Ovary (tissue), 9 donors: ENCODE data around the gene TADA2A. TPM values are rescaled to one million over a fixed set of nuclear protein-coding genes. Genes with fewer than 3 reads are reported as not detected.

Experiments
- DNase-seq, 5 donors: peaks; one replicate each; pipeline ENCODE4 v3.0.0-alpha.2; 2019 to 2020
- H3K27ac ChIP-seq, 2 donors: fragments of 200-600 bp; one replicate each; pipeline versions ENCODE4 v1.5.1 to v1.8.0; 2019 to 2022
- H3K27me3 ChIP-seq: fragments of 200-600 bp; one replicate; pipeline ENCODE4 v1.8.0; 2022
- H3K36me3 ChIP-seq: fragments of 200-600 bp; sonication (generic); one replicate; pipeline ENCODE4 v1.5.1; 2019
- H3K4me1 ChIP-seq: one replicate; pipeline ENCODE4 v1.8.1; 2013; ENCODE audit warnings: mild to moderate bottlenecking, moderate library complexity; ENCODE audit not compliant: insufficient read depth
- H3K4me3 ChIP-seq: fragments of 200-600 bp; sonication (generic); one replicate; pipeline ENCODE4 v1.5.1; 2017
- H3K9me3 ChIP-seq, 2 donors: fragments of 200-600 bp in 1 of 2; sonication (generic) in 1 of 2; one replicate each; pipeline versions ENCODE4 v1.5.1 to v1.8.1; 2013 to 2019; ENCODE audit warnings: mild to moderate bottlenecking in 1 of 2, moderate library complexity in 1 of 2
- EP300 ChIP-seq: sonication (generic); formaldehyde crosslinking; IDR thresholded peaks from one replicate; pipeline ENCODE4 v1.6.1; 2017; ENCODE audit warnings: antibody characterized with exemption
- POLR2A ChIP-seq: fragments of 450-650 bp; IDR thresholded peaks from one replicate; pipeline ENCODE4 v1.6.1; 2017; ENCODE audit warnings: antibody characterized with exemption, mild to moderate bottlenecking, moderate library complexity
- whole genome bisulfite sequencing, 3 donors: extraction: QIAGEN DNeasy Blood & Tissue Kit in 1 of 3; methylation state at CpG; one replicate each; pipeline versions ENCODE4 v1.1.5 to v1.1.7; 2013 to 2017; 5-methylcytosine and 5-hydroxymethylcytosine counted together
- intact Hi-C, 4 donors: fragments of 100-400 bp; cut with DNase I; formaldehyde crosslinking; loops; one replicate each; pipeline versions ENCODE4 v1.11.0 to v1.15.1; 2022 to 2023
- polyA plus RNA-seq, 2 donors: library from polyadenylated mRNA; stranded (reverse); fragments of 200-250 nt in 1 of 2; fragments of 350-450 nt in 1 of 2; fragmentation: Illumina TruSeq in 1 of 2; extraction: RNeasy Lipid Tissue Mini Kit (QIAGEN cat#74804) in 1 of 2; gene quantifications; one replicate each; pipeline ENCODE4 v1.2.3, GENCODE V29; 2013 to 2014
- total RNA-seq, 7 donors: library from RNA; depleted of rRNA in 2 of 7; stranded (reverse); fragments of >200 nt in 2 of 7; fragmentation: NEBNext Ultra II Directional in 3 of 7; extraction: Animal tissue kit (Norgen Biotek cat#: 25700) in 3 of 7; gene quantifications; one replicate each; pipeline versions ENCODE4 v1.1.0 to v1.2.4, GENCODE V29; 2016 to 2023
- TF ChIP-seq, protein P1 (sequence below), 3 donors: fragments of 450-650 bp in 2 of 3; fragments of 200-600 bp in 1 of 3; IDR thresholded peaks; one replicate each; pipeline versions ENCODE4 v1.5.1 to v1.8.0; 2016 to 2022; ENCODE audit warnings: antibody characterized with exemption in 3 of 3, mild to moderate bottlenecking in 1 of 3
- donor health status: DM: no; HTN: no; CAD: no; lungs with moderate emphysema.
- donor health status: DM: no; HTN: no; CAD: no.
- donor health status: Bipolar disorder and iron deficiency.
- donor health status: DM: yes; HTN: yes; CAD: no.
- donor health status: DM: no; HTN: no; CAD: no.
- donor health status: DM: yes; HTN: yes; CAD: no.

TADA2A gene
- total and polyA plus RNA-seq, 9 donors: 9.2 to 33.2 (median 23.1) TPM

DNA sequence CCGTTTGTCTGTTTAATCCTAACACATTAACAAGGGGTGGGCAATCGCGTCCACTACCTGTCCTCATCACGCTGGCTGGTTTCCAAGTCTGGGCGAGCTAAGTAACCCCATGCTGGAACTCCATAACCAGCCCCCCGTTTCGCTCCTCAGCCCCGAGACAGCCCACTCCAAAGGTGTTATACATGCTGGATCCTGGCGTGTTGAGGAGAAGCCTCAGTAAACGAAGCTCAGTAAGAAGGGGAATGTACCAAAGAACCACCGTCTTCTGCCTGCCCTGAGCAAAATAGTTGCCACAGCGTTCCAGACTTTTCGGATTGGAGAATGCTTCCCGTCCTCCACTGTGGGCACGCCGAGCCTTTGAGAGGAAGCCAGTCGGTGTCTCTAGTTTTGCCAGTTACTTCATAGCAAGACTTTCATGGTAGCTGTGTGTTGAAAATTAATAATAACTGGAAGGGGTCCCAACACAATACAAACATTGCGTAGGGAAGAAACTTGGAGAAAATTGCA lies 47.0 kb upstream of the TADA2A start:
- H3K4me1 ChIP-seq: peaks cover 1% of the 10 kb centered on the region
- no peaks in the 10 kb centered on the region for H3K27me3 ChIP-seq
- no peaks in the 10 kb centered on the region for H3K9me3 ChIP-seq
- WGBS, 3 donors: 4 to 7% (median 5%) methylated on average over 18 of the region's 18 CpGs
- TF ChIP-seq POLR2A: no peak
- TF ChIP-seq, protein P1, sequence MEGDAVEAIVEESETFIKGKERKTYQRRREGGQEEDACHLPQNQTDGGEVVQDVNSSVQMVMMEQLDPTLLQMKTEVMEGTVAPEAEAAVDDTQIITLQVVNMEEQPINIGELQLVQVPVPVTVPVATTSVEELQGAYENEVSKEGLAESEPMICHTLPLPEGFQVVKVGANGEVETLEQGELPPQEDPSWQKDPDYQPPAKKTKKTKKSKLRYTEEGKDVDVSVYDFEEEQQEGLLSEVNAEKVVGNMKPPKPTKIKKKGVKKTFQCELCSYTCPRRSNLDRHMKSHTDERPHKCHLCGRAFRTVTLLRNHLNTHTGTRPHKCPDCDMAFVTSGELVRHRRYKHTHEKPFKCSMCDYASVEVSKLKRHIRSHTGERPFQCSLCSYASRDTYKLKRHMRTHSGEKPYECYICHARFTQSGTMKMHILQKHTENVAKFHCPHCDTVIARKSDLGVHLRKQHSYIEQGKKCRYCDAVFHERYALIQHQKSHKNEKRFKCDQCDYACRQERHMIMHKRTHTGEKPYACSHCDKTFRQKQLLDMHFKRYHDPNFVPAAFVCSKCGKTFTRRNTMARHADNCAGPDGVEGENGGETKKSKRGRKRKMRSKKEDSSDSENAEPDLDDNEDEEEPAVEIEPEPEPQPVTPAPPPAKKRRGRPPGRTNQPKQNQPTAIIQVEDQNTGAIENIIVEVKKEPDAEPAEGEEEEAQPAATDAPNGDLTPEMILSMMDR (IDR thresholded peaks at IDR 0.05): no peak
- no peak for TF ChIP-seq EP300
- H3K27ac ChIP-seq: peak overlapping the region; percentile 86 to 94
- intact Hi-C loops: no loop called here
- H3K4me3 ChIP-seq: peak overlapping the region; percentile 64
- H3K36me3 ChIP-seq: no peaks in the 10 kb centered on the region
- peak in 1 of 5 donors; percentile 85 for DNase-seq

DNA sequence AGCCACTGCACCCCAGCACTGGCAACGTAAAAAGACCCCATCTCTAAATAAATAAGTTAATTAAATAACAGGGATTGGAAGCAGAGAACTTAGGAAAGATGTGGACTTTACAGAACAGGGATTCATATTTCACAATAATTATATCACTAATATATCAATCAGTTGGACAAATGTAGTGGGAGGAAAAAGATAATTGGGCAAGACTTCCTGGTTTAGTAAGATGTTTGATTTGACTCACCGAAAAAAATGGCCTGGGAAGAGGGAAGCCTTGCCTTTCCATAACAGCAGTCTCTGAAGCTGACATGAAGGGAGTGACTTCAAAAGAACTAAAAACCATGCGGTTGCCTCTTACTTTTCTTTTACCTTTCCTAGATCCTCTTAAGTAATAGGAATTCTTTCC lies 46.1 kb upstream of the TADA2A start:
- TF ChIP-seq EP300 (no peak), POLR2A (no peak)
- TF ChIP-seq, protein P1 (IDR thresholded peaks at IDR 0.05): no peak
- Histone ChIP-seq H3K36me3 (no peaks in the 10 kb centered on the region), H3K9me3 (no peaks in the 10 kb centered on the region), H3K4me3 (no peak overlapping the region), H3K27ac (no peak overlapping the region), H3K27me3 (no peaks in the 10 kb centered on the region), H3K4me1 (peaks cover 1% of the 10 kb centered on the region)
- no peak for DNase-seq
- 81 to 92% (median 86%) methylated on average over 3 of the region's 3 CpGs for WGBS, 3 donors
- intact Hi-C loops: no loop called here

DNA sequence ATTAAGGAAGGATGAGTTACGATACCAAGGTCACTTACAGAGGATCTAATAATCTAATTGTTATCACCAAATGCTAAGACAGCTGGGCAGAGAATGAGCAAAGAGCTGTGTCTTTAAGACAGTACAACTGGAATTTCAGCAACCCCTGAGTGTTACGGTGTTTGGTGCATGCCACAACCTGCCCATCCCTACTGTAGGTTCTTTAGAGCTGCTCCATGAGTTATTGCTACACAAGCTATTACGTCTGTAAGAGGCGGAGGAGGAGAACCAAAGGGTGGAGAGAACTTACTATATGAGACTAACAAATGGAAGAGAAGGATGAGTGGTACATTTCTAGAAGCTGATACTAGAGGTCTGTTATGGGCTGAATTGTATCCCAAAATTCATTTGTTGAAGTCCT lies 45.1 kb upstream of the TADA2A start:
- no peaks in the 10 kb centered on the region for H3K9me3 ChIP-seq
- no peaks in the 10 kb centered on the region for H3K36me3 ChIP-seq
- no peak for TF ChIP-seq POLR2A
- TF ChIP-seq EP300: no peak
- TF ChIP-seq, protein P1 (IDR thresholded peaks at IDR 0.05): no peak
- 79 to 91% (median 85%) methylated on average over 4 of the region's 4 CpGs for WGBS, 3 donors
- peaks cover 1% of the 10 kb centered on the region for H3K4me1 ChIP-seq
- H3K27me3 ChIP-seq: no peaks in the 10 kb centered on the region
- intact Hi-C loops: no loop called here
- no peak for DNase-seq
- no peak overlapping the region for H3K27ac ChIP-seq
- H3K4me3 ChIP-seq: no peak overlapping the region

DNA sequence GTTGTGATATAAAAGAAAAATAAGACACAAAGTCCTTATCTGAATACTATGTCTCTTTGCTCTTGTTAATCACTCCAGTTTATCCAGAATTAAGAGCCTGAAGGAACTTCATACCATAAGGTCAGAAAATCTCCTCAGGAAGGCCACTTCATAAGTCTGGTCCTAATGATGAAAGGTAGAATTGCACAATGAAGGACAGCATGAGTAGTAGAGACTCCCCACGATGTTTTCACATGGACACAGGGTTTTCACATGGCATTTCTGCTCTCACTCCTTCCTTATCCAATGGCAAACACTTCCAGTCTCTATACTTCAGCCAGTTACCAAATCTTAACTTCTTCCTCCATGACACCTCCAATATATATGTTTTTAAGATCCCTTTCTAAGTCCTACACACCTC lies 41.1 kb upstream of the TADA2A start:
- Histone ChIP-seq H3K27ac (no peak overlapping the region), H3K36me3 (no peaks in the 10 kb centered on the region), H3K4me1 (no peaks in the 10 kb centered on the region), H3K4me3 (no peak overlapping the region), H3K9me3 (no peaks in the 10 kb centered on the region), H3K27me3 (no peaks in the 10 kb centered on the region)
- intact Hi-C loops: no loop called here
- no peak for TF ChIP-seq POLR2A
- TF ChIP-seq, protein P1 (IDR thresholded peaks at IDR 0.05): no peak
- no peak for TF ChIP-seq EP300
- no peak for DNase-seq
- 63 to 82% (median 77%) methylated on average over 1 of the region's 1 CpG for WGBS, 3 donors
